SK-N-SH (cell line): ENCODE measurements around the gene PAXIP1. TPM values are rescaled to one million over a fixed set of nuclear protein-coding genes. Genes with fewer than 3 reads are reported as not detected.

ENCODE experiments used
- CTCF ChIA-PET: fragments of 300-600, 350-600 bp; formaldehyde crosslinking; extraction: SDS; loops from one replicate; lab custom pipeline; 2021; lab: Yijun Ruan, JAX
- POLR2A ChIA-PET: fragments of 350-600 bp; sonication (Branson Sonifier 250); formaldehyde crosslinking; extraction: SDS; loops from one replicate; lab custom pipeline; 2020; ENCODE audit warnings: antibody characterized with exemption, inconsistent platforms; lab: Yijun Ruan, JAX
- DNase-seq: peaks from one replicate; pipeline ENCODE4 v3.0.0; 2012
- H2AFZ ChIP-seq: fragments of 200-600 bp; sonication (generic); 2 replicates; pipeline ENCODE4 v1.8.1; 2016; ENCODE audit warnings: antibody characterized with exemption, mild to moderate bottlenecking, low read depth
- H3F3A ChIP-seq: fragments of 200-600 bp; sonication (generic); replicated peaks from 2 replicates; pipeline ENCODE3; 2016; ENCODE audit warnings: antibody characterized with exemption, mild to moderate bottlenecking; ENCODE audit not compliant: insufficient read depth
- H3K27ac ChIP-seq, 2 experiments: fragments of 200-500 bp in 1 of 2; fragments of 200-600 bp in 1 of 2; sonication (Bioruptor generic) in 1 of 2; sonication (generic), shearing (Covaris generic) in 1 of 2; 2 replicates each; pipeline versions ENCODE4 v1.5.1 to v1.6.1; 2014 to 2016; ENCODE audit warnings: low read depth in 2 of 2, inconsistent platforms in 1 of 2, low read length in 1 of 2, mild to moderate bottlenecking in 1 of 2, mixed read lengths in 1 of 2
- H3K27me3 ChIP-seq: fragments of 200-600 bp; sonication (generic), shearing (Covaris generic); 2 replicates; pipeline ENCODE4 v1.6.1; 2016; ENCODE audit warnings: mixed run types; ENCODE audit not compliant: insufficient read depth
- H3K36me3 ChIP-seq, 2 experiments: fragments of 200-500 bp in 1 of 2; fragments of 200-600 bp in 1 of 2; sonication (Bioruptor generic) in 1 of 2; sonication (generic) in 1 of 2; replicated peaks in 1 of 2; 2 replicates each; pipeline versions ENCODE3 to v1.5.1; 2014 to 2016; ENCODE audit warnings: low read length in 1 of 2, mild to moderate bottlenecking in 1 of 2; ENCODE audit not compliant: insufficient read depth in 2 of 2, control insufficient read depth in 1 of 2
- H3K4me1 ChIP-seq, 2 experiments: fragments of 200-500 bp in 1 of 2; fragments of 200-600 bp in 1 of 2; sonication (Bioruptor generic) in 1 of 2; sonication (generic), shearing (Covaris generic) in 1 of 2; 2 replicates each; pipeline versions ENCODE4 v1.5.1 to v1.6.1; 2014 to 2016; ENCODE audit warnings: low read depth in 1 of 2, low read length in 1 of 2, mixed run types in 1 of 2; ENCODE audit not compliant: insufficient read depth in 2 of 2, control insufficient read depth in 1 of 2
- H3K4me2 ChIP-seq: fragments of 200-600 bp; sonication (generic), shearing (Covaris generic); 2 replicates; pipeline ENCODE4 v1.6.1; 2017; ENCODE audit warnings: mixed run types
- H3K4me3 ChIP-seq, 2 experiments: fragments of 200-500 bp in 1 of 2; fragments of 200-600 bp in 1 of 2; sonication (Bioruptor generic) in 1 of 2; sonication (generic), shearing (Covaris generic) in 1 of 2; 2 replicates each; pipeline versions ENCODE4 v1.5.1 to v1.8.1; 2014 to 2016; ENCODE audit warnings: low read depth in 2 of 2, inconsistent platforms in 1 of 2, low read length in 1 of 2, mild to moderate bottlenecking in 1 of 2, mixed read lengths in 1 of 2, moderate library complexity in 1 of 2
- H3K79me2 ChIP-seq: fragments of 200-600 bp; sonication (generic); 2 replicates; pipeline ENCODE4 v1.8.1; 2017; ENCODE audit warnings: mild to moderate bottlenecking; ENCODE audit not compliant: insufficient read depth
- H3K9ac ChIP-seq: fragments of 200-600 bp; sonication (generic); 2 replicates; pipeline ENCODE4 v1.6.1; 2017; ENCODE audit warnings: mixed run types
- H3K9me2 ChIP-seq: fragments of 200-600 bp; sonication (generic); 2 replicates; pipeline ENCODE4 v1.6.1; 2017; ENCODE audit warnings: mixed run types
- H3K9me3 ChIP-seq: fragments of 200-600 bp; sonication (generic); 2 replicates; pipeline ENCODE4 v1.6.1; 2017; ENCODE audit warnings: mixed run types, mild to moderate bottlenecking, moderate library complexity
- H4K20me1 ChIP-seq: fragments of 200-600 bp; sonication (generic); 2 replicates; pipeline ENCODE4 v1.6.1; 2017; ENCODE audit warnings: mild to moderate bottlenecking, mixed run types; ENCODE audit not compliant: insufficient read depth
- CHD2 ChIP-seq: fragments of 150-350 bp; IDR thresholded peaks from 2 replicates; pipeline ENCODE4 v1.6.1; 2018; ENCODE audit warnings: low read length; ENCODE audit not compliant: partially characterized antibody
- ELF1 ChIP-seq: IDR thresholded peaks from 2 replicates; pipeline ENCODE4 v1.4.0; 2012
- EP300 ChIP-seq, 2 experiments: IDR thresholded peaks; 2 replicates each; pipeline versions ENCODE4 v1.4.0 to v1.6.1; 2012; ENCODE audit warnings: borderline replicate concordance in 1 of 2, low read depth in 1 of 2, low read length in 1 of 2
- EZH2phosphoT487 ChIP-seq: fragments of 200-600 bp; sonication (generic); IDR thresholded peaks from 2 replicates; pipeline ENCODE4 v1.6.1; 2017; ENCODE audit warnings: low read depth, mixed run types, mild to moderate bottlenecking, antibody characterized with exemption, moderate library complexity, borderline replicate concordance
- FOSL2 ChIP-seq: IDR thresholded peaks from 2 replicates; pipeline ENCODE4 v1.4.0; 2012; ENCODE audit warnings: low read depth, mild to moderate bottlenecking, moderate library complexity, borderline replicate concordance
- FOXM1 ChIP-seq: IDR thresholded peaks from 2 replicates; pipeline ENCODE4 v1.4.0; 2012; ENCODE audit warnings: low read depth, mild to moderate bottlenecking
- GABPA ChIP-seq: IDR thresholded peaks from 2 replicates; pipeline ENCODE4 v1.4.0; 2012; ENCODE audit warnings: low read depth, mild to moderate bottlenecking
- NFIC ChIP-seq: IDR thresholded peaks from 2 replicates; pipeline ENCODE4 v1.4.0; 2012; ENCODE audit warnings: borderline replicate concordance
- NRF1 ChIP-seq: IDR thresholded peaks from 2 replicates; pipeline ENCODE4 v1.6.1; 2012; ENCODE audit warnings: low read depth, mild to moderate bottlenecking, low read length
- POLR2AphosphoS5 ChIP-seq: IDR thresholded peaks from 2 replicates; pipeline ENCODE4 v1.6.1; 2012; ENCODE audit warnings: low read depth, low read length
- RAD21 ChIP-seq: IDR thresholded peaks from 2 replicates; pipeline ENCODE4 v1.6.1; 2012; ENCODE audit warnings: mild to moderate bottlenecking, low read length
- RCOR1 ChIP-seq: fragments of 150-350 bp; IDR thresholded peaks from 2 replicates; pipeline ENCODE4 v1.6.1; 2017; ENCODE audit warnings: antibody characterized with exemption, low read length
- REST ChIP-seq: IDR thresholded peaks from 2 replicates; pipeline ENCODE4 v1.6.1; 2012; ENCODE audit warnings: mild to moderate bottlenecking, low read depth, low read length, moderate library complexity
- RFX5 ChIP-seq: IDR thresholded peaks from 2 replicates; pipeline ENCODE4 v1.6.1; 2012; ENCODE audit warnings: mild to moderate bottlenecking, improper control_type of control experiment, low read length
- SIN3A ChIP-seq: IDR thresholded peaks from 2 replicates; pipeline ENCODE4 v1.6.1; 2012; ENCODE audit warnings: low read depth, mild to moderate bottlenecking, low read length, moderate library complexity, borderline replicate concordance
- SMC3 ChIP-seq: IDR thresholded peaks from 2 replicates; pipeline ENCODE4 v1.6.1; 2012; ENCODE audit warnings: low read depth, low read length, improper control_type of control experiment
- TEAD4 ChIP-seq: IDR thresholded peaks from 2 replicates; pipeline ENCODE4 v1.4.0; 2012; ENCODE audit warnings: mild to moderate bottlenecking, borderline replicate concordance; ENCODE audit not compliant: insufficient read depth
- WGBS: methylation state at CpG from one replicate; pipeline ENCODE4 v1.1.6; 2017; ENCODE audit warnings: low lambda C conversion rate; 5-methylcytosine and 5-hydroxymethylcytosine counted together
- polyA plus RNA-seq, 3 experiments: library from polyadenylated mRNA; depleted of rRNA; stranded (reverse); fragments of >200 nt; gene quantifications; 2 replicates each; pipeline ENCODE4 v1.2.3, GENCODE V29; 2012
- TF ChIP-seq, protein P1 (sequence below): fragments of 150-350 bp; IDR thresholded peaks from 2 replicates; pipeline ENCODE4 v1.6.1; 2016; ENCODE audit warnings: mild to moderate bottlenecking, low read depth, low read length
- TF ChIP-seq, protein P2 (sequence below): fragments of 200-600 bp; sonication (generic); IDR thresholded peaks from 2 replicates; pipeline ENCODE4 v1.6.1; 2017; ENCODE audit warnings: antibody characterized with exemption, mild to moderate bottlenecking, moderate library complexity
- TF ChIP-seq, protein P3 (sequence below): IDR thresholded peaks from 2 replicates; pipeline ENCODE4 v1.4.0; 2012; ENCODE audit warnings: low read depth
- TF ChIP-seq, protein P4 (sequence below): IDR thresholded peaks from 2 replicates; pipeline ENCODE4 v1.4.0; 2012; ENCODE audit warnings: low read depth, borderline replicate concordance
- TF ChIP-seq, protein P5 (sequence below): IDR thresholded peaks from 2 replicates; pipeline ENCODE4; 2012

The PAXIP1 gene
- polyA plus RNA-seq, 1 of the 3 experiments (the other 2 are of a cell fraction): 9.2 TPM

DNA sequence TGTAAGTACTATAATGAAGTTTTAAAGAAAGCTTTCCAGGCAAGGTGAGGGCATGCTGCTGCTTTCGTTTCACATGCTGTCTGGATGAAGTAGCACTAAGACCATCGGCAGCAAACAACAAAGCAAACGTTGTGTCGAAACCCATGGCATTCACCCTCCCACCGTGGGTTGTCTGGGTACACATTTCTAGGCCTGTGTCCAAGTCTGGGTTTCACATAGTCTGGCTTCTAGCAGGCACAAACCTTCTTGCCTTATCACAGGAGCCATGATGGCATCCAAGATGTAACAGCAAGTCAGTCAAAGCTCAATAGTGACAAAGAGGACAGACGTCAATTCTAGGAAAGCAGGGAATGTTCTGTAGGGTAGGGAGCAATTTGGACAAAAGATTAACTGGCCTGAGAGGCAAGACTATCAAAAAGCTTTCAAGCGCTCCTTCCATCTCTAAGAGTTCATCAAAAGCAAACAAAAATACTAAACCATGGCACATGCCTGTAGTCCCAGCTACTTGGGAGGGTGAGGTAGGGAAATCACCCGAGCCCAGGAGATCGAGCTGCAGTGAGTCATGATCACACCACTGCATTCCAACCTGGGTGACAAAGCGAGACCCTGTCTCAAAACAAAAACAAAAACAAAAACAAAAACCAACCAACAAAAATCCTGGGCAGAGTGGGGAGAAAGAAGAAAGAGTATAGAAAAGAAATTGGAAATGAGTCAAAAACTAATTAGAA, 42.7 kb downstream of the PAXIP1 start (continued):
- no peak for TF ChIP-seq REST
- TF ChIP-seq, protein P1, sequence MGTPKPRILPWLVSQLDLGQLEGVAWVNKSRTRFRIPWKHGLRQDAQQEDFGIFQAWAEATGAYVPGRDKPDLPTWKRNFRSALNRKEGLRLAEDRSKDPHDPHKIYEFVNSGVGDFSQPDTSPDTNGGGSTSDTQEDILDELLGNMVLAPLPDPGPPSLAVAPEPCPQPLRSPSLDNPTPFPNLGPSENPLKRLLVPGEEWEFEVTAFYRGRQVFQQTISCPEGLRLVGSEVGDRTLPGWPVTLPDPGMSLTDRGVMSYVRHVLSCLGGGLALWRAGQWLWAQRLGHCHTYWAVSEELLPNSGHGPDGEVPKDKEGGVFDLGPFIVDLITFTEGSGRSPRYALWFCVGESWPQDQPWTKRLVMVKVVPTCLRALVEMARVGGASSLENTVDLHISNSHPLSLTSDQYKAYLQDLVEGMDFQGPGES: no peak

DNA sequence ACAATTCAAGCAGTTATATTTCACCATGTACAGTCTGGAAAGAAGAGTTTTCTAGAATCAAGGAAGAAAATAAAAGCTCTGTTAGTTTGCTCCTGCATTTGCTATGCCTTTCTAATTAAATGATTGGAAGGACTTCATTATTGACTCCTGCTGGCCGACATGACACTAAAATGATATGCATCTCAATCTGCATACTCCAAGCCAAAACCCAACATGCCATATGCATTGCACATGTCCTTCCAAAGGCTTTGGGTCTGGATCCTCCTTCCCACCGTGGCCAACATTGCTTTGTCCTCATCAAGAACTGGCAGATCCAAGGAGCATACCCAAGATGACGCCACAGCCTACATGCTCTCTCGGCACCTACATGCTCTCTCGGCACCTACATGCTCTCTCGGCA, 46.5 kb downstream of the PAXIP1 start:
- CTCF ChIA-PET: interaction anchor here (1.0 to 3.1 kb wide), 4 partner anchors 19 to 388 kb away, joined by 3 to 17 read pairs (median 7); no protein-coding TSS in a partner anchor
- Histone ChIP-seq H3K27me3 (no peaks in the 10 kb centered on the region), H3K9me2 (no peaks in the 10 kb centered on the region), H3K4me3 (no peak overlapping the region), H3K9ac (no peak overlapping the region), H2AFZ (no peak overlapping the region), H3K79me2 (no peaks in the 10 kb centered on the region), H3F3A (peaks cover 6% of the 10 kb centered on the region), H3K4me2 (no peak overlapping the region), H4K20me1 (no peaks in the 10 kb centered on the region), H3K9me3 (no peaks in the 10 kb centered on the region), H3K36me3 (peaks cover 80 to 95% of the 10 kb centered on the region in 2 experiments), H3K4me1 (no peaks in the 10 kb centered on the region), H3K27ac (no peak overlapping the region)
- DNase-seq: no peak
- POLR2A ChIA-PET: no interaction called here
- 89% methylated on average over 6 of the region's 6 CpGs for WGBS
- TF ChIP-seq CHD2 (no peak), TEAD4 (no peak), ELF1 (no peak), RFX5 (no peak), EZH2phosphoT487 (no peak), POLR2AphosphoS5 (no peak), FOXM1 (no peak), NRF1 (no peak), RCOR1 (no peak), SIN3A (no peak), EP300 (IDR thresholded peaks at IDR 0.05; ENCODE audit: borderline replicate concordance in 1 of 2, low read depth in 1 of 2, low read length in 1 of 2) (no peak), NFIC (no peak), SMC3 (no peak), FOSL2 (no peak), RAD21 (no peak), GABPA (no peak)
- TF ChIP-seq, protein P2, sequence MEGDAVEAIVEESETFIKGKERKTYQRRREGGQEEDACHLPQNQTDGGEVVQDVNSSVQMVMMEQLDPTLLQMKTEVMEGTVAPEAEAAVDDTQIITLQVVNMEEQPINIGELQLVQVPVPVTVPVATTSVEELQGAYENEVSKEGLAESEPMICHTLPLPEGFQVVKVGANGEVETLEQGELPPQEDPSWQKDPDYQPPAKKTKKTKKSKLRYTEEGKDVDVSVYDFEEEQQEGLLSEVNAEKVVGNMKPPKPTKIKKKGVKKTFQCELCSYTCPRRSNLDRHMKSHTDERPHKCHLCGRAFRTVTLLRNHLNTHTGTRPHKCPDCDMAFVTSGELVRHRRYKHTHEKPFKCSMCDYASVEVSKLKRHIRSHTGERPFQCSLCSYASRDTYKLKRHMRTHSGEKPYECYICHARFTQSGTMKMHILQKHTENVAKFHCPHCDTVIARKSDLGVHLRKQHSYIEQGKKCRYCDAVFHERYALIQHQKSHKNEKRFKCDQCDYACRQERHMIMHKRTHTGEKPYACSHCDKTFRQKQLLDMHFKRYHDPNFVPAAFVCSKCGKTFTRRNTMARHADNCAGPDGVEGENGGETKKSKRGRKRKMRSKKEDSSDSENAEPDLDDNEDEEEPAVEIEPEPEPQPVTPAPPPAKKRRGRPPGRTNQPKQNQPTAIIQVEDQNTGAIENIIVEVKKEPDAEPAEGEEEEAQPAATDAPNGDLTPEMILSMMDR: no peak
- TF ChIP-seq, protein P3, sequence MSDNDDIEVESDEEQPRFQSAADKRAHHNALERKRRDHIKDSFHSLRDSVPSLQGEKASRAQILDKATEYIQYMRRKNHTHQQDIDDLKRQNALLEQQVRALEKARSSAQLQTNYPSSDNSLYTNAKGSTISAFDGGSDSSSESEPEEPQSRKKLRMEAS: no peak
- TF ChIP-seq, protein P4, sequence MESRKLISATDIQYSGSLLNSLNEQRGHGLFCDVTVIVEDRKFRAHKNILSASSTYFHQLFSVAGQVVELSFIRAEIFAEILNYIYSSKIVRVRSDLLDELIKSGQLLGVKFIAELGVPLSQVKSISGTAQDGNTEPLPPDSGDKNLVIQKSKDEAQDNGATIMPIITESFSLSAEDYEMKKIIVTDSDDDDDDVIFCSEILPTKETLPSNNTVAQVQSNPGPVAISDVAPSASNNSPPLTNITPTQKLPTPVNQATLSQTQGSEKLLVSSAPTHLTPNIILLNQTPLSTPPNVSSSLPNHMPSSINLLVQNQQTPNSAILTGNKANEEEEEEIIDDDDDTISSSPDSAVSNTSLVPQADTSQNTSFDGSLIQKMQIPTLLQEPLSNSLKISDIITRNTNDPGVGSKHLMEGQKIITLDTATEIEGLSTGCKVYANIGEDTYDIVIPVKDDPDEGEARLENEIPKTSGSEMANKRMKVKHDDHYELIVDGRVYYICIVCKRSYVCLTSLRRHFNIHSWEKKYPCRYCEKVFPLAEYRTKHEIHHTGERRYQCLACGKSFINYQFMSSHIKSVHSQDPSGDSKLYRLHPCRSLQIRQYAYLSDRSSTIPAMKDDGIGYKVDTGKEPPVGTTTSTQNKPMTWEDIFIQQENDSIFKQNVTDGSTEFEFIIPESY: no peak
- TF ChIP-seq, protein P5, sequence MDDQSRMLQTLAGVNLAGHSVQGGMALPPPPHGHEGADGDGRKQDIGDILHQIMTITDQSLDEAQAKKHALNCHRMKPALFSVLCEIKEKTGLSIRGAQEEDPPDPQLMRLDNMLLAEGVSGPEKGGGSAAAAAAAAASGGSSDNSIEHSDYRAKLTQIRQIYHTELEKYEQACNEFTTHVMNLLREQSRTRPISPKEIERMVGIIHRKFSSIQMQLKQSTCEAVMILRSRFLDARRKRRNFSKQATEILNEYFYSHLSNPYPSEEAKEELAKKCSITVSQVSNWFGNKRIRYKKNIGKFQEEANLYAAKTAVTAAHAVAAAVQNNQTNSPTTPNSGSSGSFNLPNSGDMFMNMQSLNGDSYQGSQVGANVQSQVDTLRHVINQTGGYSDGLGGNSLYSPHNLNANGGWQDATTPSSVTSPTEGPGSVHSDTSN: no peak
